Measurements from ENCODE around the gene NCOR2.

Gene NCOR2

DNA sequence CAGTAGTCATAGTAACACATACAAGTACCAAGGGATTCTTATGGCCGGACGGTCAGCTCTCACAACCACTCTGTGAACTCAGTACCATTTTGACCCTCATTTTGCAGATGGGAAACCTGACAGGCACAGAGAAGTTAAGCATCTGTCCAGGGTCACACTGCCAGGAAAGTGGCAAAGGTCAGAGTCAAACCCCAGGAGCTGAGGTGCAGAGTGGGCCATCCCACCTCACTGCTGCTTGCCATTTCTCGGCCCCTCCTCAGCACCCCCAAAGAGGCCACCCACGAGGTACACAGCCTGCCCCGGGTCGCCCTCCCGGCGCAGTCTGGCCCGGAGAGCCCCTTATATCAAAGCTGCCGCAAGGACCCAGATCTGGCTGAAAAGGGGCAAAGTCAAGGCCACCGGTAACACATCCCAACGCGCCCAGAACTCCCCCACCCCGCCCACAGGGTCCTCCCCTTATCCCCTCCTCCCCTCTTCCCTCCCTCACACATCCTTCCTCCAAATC lies 1.7 kb downstream of the NCOR2 start:
- no peak for TF ChIP-seq CTCF (IDR thresholded peaks at IDR 0.05; ENCODE audit: extremely low read depth, missing control alignments)
- no peak for DNase-seq (ENCODE audit: low spot score)

- no peak for TF ChIP-seq CTCF (IDR thresholded peaks at IDR 0.05; ENCODE audit: extremely low read depth, missing control alignments)
- DNase-seq (ENCODE audit: low spot score) = no peak
These were observed 2.4 kb downstream of the NCOR2 start for GRCh38 chr12:124564971-124565491.

- peak; percentile 58 for DNase-seq (ENCODE audit: low spot score)
- no peak for TF ChIP-seq CTCF (IDR thresholded peaks at IDR 0.05; ENCODE audit: extremely low read depth, missing control alignments)
These were observed 3.0 kb downstream of the NCOR2 start for GRCh38 chr12:124564232-124564958.

DNA sequence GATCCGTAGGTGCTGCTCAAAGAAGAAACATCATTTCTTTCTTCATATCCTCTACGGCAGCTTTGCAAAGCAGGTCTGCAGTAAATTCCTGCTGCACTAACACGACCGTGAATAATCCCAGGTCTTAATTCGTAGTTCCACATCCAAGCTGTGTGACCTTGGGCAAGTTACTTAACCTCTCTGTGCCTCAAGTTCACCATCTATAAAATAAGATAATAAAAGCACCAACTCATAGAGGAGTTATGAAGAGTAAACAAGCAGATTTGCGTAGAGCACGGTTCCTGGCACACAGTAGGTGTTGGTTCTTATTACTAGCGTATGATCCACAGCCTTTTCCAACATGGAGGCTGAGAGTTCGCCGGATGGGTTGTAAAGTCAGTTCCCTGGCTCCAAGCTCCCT lies 3.6 kb downstream of the NCOR2 start:
- DNase-seq (ENCODE audit: low spot score) = no peak
- no peak for TF ChIP-seq CTCF (IDR thresholded peaks at IDR 0.05; ENCODE audit: extremely low read depth, missing control alignments)

DNA sequence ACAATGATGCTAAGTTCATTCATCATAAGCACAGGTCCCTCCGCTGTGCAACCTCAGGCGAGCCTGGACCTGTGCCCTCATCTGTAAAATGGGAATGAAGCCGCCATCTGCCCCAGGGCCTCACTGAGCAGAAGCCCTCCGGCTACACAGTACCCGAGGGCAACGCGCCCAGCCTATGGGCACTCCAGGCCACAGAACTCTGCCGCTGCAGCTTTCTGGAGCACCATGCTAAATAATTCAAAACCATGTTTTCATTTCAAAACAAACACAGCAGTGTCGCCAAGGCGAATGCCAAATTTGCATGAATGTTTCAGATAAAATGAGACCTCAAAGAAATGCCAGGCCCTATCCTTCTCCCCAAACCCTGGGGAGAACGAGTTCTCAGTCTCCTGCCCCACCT lies 4.0 kb downstream of the NCOR2 start:
- TF ChIP-seq CTCF (IDR thresholded peaks at IDR 0.05; ENCODE audit: extremely low read depth, missing control alignments) = no peak
- DNase-seq (ENCODE audit: low spot score) = no peak

GRCh38 chr12:124562796-124563181 lies 4.6 kb downstream of the NCOR2 start:
- TF ChIP-seq CTCF (IDR thresholded peaks at IDR 0.05; ENCODE audit: extremely low read depth, missing control alignments) = no peak
- no peak for DNase-seq (ENCODE audit: low spot score)

- no peak for DNase-seq (ENCODE audit: low spot score)
- no peak for TF ChIP-seq CTCF (IDR thresholded peaks at IDR 0.05; ENCODE audit: extremely low read depth, missing control alignments)
These were observed 5.2 kb downstream of the NCOR2 start for GRCh38 chr12:124562018-124562795.
